RWPE1 (cell line): ENCODE measurements around the gene SBK1.

ENCODE experiments used
- CTCF ChIA-PET: fragments of 350-600 bp; sonication (Branson Sonifier 250); formaldehyde crosslinking; extraction: SDS; loops from one replicate; lab custom pipeline; 2021; lab: Yijun Ruan, JAX
- POLR2A ChIA-PET: fragments of 400-600 bp; formaldehyde crosslinking; extraction: SDS; loops from one replicate; lab custom pipeline; 2020; ENCODE audit warnings: antibody characterized with exemption; ENCODE audit not compliant: low non-redundant PET; lab: Yijun Ruan, JAX
- DNase-seq: peaks from one replicate; pipeline ENCODE4 v3.0.0; 2012; ENCODE audit warnings: low spot score
- H3K27ac ChIP-seq: fragments of 450-650 bp; 2 replicates; pipeline ENCODE4 v1.5.1; 2017
- TF ChIP-seq, protein P1 (sequence below): fragments of 450-650 bp; conservative IDR thresholded peaks from 2 replicates; pipeline ENCODE4 v1.5.1; 2017; ENCODE audit warnings: low read depth, mild to moderate bottlenecking

SBK1 gene

DNA sequence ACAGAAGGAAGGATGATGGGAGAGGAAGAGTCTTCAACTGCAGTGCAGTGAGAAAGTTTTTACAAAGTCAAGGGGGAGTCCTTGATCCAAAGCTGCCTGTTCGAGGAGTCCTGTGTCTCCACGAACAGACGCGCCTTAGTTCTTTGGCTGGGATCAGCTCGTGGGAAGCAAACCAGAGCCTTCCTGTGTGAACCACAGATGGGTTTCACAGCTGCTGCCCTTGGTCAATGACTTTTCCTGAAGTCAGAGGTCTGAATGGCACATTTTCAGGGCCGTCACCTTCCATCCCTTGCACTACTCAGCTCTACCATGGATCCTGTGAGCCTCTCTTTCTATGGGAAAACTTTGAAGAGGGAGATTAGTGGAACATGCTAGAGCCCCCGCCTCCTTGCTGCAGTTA lies 4.2 kb upstream of the SBK1 start:
- CTCF ChIA-PET, result interaction anchor here (0.6 kb wide), 1 partner anchor 284 kb away, joined by 3 read pairs; no protein-coding TSS in a partner anchor
- TF ChIP-seq, protein P1, sequence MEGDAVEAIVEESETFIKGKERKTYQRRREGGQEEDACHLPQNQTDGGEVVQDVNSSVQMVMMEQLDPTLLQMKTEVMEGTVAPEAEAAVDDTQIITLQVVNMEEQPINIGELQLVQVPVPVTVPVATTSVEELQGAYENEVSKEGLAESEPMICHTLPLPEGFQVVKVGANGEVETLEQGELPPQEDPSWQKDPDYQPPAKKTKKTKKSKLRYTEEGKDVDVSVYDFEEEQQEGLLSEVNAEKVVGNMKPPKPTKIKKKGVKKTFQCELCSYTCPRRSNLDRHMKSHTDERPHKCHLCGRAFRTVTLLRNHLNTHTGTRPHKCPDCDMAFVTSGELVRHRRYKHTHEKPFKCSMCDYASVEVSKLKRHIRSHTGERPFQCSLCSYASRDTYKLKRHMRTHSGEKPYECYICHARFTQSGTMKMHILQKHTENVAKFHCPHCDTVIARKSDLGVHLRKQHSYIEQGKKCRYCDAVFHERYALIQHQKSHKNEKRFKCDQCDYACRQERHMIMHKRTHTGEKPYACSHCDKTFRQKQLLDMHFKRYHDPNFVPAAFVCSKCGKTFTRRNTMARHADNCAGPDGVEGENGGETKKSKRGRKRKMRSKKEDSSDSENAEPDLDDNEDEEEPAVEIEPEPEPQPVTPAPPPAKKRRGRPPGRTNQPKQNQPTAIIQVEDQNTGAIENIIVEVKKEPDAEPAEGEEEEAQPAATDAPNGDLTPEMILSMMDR, result no peak
- POLR2A ChIA-PET, result no interaction called here
- DNase-seq, result no peak
- H3K27ac ChIP-seq, result no peak overlapping the region

DNA sequence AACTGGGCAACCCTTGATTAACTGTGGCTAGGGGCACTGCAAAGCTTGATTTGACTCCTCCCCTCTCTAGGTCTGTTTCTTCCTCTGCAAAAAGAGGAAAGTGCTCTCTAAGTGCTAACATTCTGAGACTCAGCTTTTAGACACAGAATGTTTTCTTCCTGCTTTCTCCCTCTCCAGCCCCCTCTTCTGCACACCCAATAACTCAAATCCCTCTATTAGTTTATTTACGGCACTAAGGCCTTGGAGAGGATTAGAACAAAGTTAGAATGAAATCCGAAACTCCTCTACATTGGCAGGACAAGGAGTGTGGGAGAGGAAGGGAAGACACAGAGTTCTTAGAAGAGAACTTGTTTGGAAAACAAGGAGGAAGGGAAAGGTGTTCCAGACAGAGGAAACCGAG lies 3.3 kb upstream of the SBK1 start:
- TF ChIP-seq, protein P1, result no peak
- no peak overlapping the region for H3K27ac ChIP-seq
- ChIA-PET POLR2A (no interaction called here), CTCF (no interaction called here)
- no peak for DNase-seq

DNA sequence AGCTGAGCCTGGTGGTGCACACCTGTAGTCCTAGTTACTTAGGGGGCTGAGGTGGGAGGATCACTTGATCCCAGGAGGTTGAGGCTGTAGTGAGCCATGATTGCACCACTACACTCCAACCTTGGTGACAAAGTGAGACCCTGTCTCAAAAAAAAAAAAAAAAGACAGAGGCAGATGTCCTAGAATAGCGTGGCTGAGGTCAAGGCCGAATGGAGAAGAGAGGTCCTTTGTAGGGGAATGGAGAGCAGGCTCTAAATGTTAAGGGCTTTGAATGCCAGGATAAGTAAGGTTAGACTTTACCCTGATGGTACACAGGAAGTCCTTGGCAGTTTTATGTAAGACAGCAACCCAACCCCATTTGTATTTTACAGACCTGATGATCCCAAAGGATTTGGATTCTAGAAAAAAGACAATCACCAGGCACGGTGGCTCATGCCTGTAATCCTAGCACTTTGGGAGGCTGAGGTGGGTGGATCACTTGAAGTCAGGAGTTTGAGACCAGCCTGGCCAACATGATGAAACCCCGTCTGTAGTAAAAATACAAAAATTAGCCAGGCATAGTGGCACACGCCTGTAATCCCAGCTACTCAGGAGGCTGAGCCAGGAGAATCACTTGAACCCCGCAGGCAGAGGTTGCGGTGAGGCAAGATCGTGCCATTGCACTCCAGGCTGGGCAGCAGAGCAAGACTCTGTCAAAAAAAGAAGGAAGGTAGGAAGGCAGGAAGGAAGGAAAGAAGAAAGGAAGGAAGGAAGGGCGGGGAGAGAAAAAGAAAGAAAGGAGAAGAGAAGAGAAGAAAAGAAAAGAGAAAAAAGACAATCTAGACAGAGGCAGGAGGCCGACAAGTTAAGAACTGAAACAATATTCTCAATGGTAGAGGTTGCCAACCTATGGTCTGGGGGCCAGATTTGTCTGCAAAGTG lies 2.1 kb upstream of the SBK1 start:
- TF ChIP-seq, protein P1, result no peak
- ChIA-PET POLR2A (no interaction called here), CTCF (no interaction called here)
- DNase-seq, result no peak
- no peak overlapping the region for H3K27ac ChIP-seq

DNA sequence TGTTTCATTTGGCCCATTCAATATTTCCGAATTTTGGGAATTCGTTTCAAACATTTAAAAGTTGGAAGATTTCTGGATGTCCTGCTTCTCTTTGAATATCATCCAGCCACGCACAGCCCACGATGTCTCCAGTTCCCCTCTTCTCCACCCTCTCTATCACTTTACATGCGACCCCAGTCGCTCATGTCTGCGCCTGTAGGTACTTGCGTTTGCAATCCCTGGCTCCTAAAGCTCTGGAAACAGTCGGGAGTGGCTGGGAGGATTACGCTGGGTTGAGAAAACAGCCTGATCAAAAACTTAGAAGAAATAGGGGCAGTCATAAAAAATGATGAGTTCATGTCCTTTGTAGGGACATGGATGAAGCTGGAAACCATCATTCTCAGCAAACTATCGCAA lies 1.5 kb upstream of the SBK1 start:
- DNase-seq, result no peak
- ChIA-PET POLR2A (no interaction called here), CTCF (interaction anchor here (1.2 kb wide), 1 partner anchor 13 kb away, joined by 5 read pairs; no protein-coding TSS in a partner anchor)
- no peak overlapping the region for H3K27ac ChIP-seq
- TF ChIP-seq, protein P1, result no peak

DNA sequence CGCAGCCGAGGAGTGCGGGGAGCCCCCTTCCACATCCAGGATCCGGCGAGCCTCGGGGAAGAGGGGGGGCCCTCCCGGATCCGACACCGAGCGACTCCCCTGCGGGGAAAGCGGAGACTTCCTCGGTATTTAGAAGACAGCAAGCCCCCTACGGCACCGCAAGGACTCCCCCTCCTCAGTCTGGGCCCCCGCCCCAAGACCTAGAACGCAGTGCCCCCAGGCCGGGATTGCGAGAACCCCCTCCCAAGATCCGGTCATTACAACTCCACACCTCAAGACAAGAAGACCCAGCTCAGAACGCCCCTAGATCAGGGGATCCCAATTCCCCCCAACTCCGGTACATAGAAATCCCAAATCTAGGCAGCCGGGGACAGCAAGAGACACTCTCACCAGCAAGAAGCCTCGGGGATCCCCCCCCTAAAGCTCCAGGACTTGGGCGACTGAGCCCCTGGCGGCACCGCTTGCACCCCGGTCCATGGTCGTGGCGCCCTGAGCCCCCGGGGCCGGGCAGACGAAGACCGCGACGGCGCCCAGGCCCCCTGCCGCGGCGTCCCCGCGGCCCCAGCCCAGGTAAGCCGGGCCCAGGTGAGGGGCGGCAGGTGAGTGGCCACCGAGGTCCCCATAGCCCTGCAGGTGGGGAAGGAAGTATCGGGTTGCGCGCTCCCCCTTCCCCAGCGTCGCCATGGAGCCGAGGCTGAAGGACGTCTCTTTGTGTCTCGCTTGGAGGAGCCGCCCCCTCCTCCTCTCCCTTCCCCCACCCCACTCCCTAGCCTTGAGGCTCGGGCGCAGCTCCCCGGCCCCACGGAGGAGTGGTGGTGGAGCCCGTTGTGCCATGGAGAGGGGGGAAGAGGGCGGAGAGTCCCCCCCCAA lies 641 bp downstream of the SBK1 start:
- DNase-seq, result no peak
- ChIA-PET POLR2A (no interaction called here), CTCF (interaction anchor here (0.7 to 1.5 kb wide), 5 partner anchors 15 to 28 kb away, joined by 3 to 4 read pairs (median 3); no protein-coding TSS in a partner anchor)
- H3K27ac ChIP-seq, result no peak overlapping the region
- TF ChIP-seq, protein P1, result no peak

DNA sequence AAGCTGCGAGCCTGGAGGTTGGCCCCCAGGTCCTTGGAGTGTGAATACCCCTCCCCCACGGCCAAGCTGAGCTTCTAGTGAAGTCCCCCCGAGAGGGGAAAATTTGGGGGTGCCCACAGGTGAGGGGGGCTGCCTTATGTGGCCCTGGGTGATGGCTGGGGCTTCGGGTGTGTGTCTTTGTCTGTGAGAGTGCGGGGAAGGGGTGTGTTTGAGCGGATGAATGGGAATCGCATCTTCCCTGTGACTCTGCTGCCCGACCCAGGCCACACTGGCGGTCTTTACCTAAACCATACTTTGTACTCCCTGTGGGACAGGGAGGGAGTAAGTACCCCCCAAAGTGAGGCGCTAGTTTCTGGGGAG lies 1.3 kb downstream of the SBK1 start:
- ChIA-PET CTCF (interaction anchor here (0.7 to 1.5 kb wide), 3 partner anchors 16 to 23 kb away, joined by 3 to 4 read pairs (median 3); no protein-coding TSS in a partner anchor), POLR2A (no interaction called here)
- TF ChIP-seq, protein P1, result no peak
- DNase-seq, result no peak
- no peak overlapping the region for H3K27ac ChIP-seq
